Natural killer cell (primary cell): ENCODE data around the gene RASGRF1. TPM values are rescaled to one million over a fixed set of nuclear protein-coding genes. Genes with fewer than 3 reads are reported as not detected.
"Not testable (repeated sequence)": the region's sequence is repeated elsewhere in the genome, so short reads cannot be mapped to it uniquely, and the experiment has no call there.

Source experiments
- ATAC-seq, 3 donors: fragments of 150-1000 bp in 2 of 3; fragments of 200-7000 bp in 1 of 3; cut with Tn5 transposase; 1 replicate in 1 of 3; 2 replicates in 2 of 3; pipeline ENCODE4 v1.10.0; 2021; ENCODE audit warnings: mild to moderate bottlenecking in 2 of 3, moderate library complexity in 2 of 3
- DNase-seq, 2 donors: peaks; one replicate each; pipeline versions ENCODE4 v3.0.0 to v3.0.0-alpha.2; 2013 to 2021; ENCODE audit warnings: mixed read lengths in 1 of 2
- H3K27ac ChIP-seq: one replicate; pipeline ENCODE4 v1.5.1; 2013; ENCODE audit warnings: mild to moderate bottlenecking, low read length
- H3K27me3 ChIP-seq: one replicate; pipeline ENCODE4 v1.6.1; 2013; ENCODE audit warnings: low read length; ENCODE audit not compliant: control insufficient read depth, insufficient read depth
- H3K36me3 ChIP-seq: one replicate; pipeline ENCODE4 v1.6.1; 2013; ENCODE audit warnings: low read length; ENCODE audit not compliant: control insufficient read depth, insufficient read depth
- H3K4me1 ChIP-seq: one replicate; pipeline ENCODE4 v1.6.1; 2013; ENCODE audit warnings: low read length; ENCODE audit not compliant: control insufficient read depth, insufficient read depth
- H3K4me3 ChIP-seq: one replicate; pipeline ENCODE4 v1.5.1; 2013; ENCODE audit warnings: low read length
- H3K9me3 ChIP-seq: one replicate; pipeline ENCODE4 v1.6.1; 2013; ENCODE audit warnings: low read length; ENCODE audit not compliant: control insufficient read depth, insufficient read depth
- H3K27ac Mint-ChIP-seq, 2 donors: one replicate each; pipeline ENCODE4 v1.8.0; 2022; ENCODE audit warnings: mild to moderate bottlenecking in 2 of 2, mixed read lengths in 2 of 2, moderate library complexity in 1 of 2
- H3K27me3 Mint-ChIP-seq, 2 donors: one replicate each; pipeline ENCODE4 v1.8.0; 2022; ENCODE audit warnings: low read depth in 2 of 2, mixed read lengths in 2 of 2
- H3K36me3 Mint-ChIP-seq: one replicate; pipeline ENCODE4 v1.8.0; 2022; ENCODE audit warnings: mixed read lengths
- H3K4me1 Mint-ChIP-seq, 2 donors: one replicate each; pipeline ENCODE4 v1.8.0; 2022; ENCODE audit warnings: mixed read lengths in 2 of 2
- H3K4me3 Mint-ChIP-seq: one replicate; pipeline ENCODE4 v1.8.0; 2022; ENCODE audit warnings: mild to moderate bottlenecking, moderate library complexity, mixed read lengths
- H3K9me3 Mint-ChIP-seq, 2 donors: one replicate each; pipeline ENCODE4 v1.8.0; 2022; ENCODE audit warnings: mixed read lengths in 2 of 2
- WGBS: methylation state at CpG from one replicate; pipeline ENCODE4 v1.1.7; 2013; ENCODE audit warnings: missing lambda C conversion rate; ENCODE audit not compliant: insufficient coverage; 5-methylcytosine and 5-hydroxymethylcytosine counted together
- intact Hi-C: fragments of 100-400 bp; cut with micrococcal nuclease; formaldehyde crosslinking; loops from one replicate; pipeline ENCODE4 v1.14.2; 2022
- total RNA-seq, 4 donors: library from RNA; stranded (reverse); fragments of 120-200 nt in 1 of 4; gene quantifications; one replicate each; pipeline versions ENCODE4 v1.2.3 to v1.2.4, GENCODE V29; 2013 to 2022
- TF ChIP-seq, protein P1 (sequence below): fragments of 200-600 bp; IDR thresholded peaks from one replicate; pipeline ENCODE4 v1.8.0; 2022; ENCODE audit warnings: antibody characterized with exemption

RASGRF1 gene
- total RNA-seq, 3 donors from 2014 or later (not counting 1 experiment from before 2014, with no cell fraction given) = not detected

DNA sequence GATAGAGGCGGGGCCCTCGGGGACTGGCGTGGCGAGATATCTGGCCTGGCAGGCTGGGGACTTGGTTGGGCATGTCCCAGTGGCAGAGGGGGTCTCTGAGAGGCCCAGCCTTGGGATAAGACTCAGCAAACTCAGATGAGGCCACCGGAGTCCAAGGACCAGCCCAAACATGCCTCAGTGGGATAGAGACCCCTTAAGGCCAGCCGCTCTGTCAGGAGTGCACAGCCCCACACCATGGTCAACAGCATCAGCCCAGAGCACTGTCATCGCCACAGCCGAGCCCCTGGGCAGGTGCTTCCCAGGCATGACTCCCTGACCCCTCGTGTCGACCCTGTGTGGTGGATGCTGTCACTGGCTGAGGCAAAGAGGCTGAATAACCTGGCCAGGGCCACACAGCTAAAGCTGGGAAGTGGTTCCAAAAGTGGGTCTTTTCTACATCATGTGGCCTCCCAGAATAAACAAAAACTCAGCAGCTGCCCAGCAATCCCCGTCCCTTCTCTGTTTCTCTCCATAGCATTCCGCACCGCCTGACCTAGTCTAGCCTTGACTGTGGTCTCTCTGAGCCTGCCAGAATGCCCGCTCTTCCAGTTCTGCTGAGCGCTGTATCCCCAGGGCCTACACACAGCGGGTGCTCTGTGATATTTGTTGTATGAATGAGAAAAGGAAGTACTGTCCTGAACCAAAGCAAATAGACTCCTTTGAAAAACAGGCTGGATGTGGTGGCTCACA is 160.9 kb downstream of the RASGRF1 start:
- Histone ChIP-seq H3K4me3 (no peak overlapping the region), H3K36me3 (peaks cover 10% of the 10 kb centered on the region), H3K4me1 (no peaks in the 10 kb centered on the region), H3K27me3 (no peaks in the 10 kb centered on the region), H3K9me3 (no peaks in the 10 kb centered on the region), H3K27ac (no peak overlapping the region)
- Mint-ChIP-seq H3K27ac (no peak overlapping the region), H3K4me3 (no peak overlapping the region), H3K4me1 (no peaks in the 10 kb centered on the region), H3K36me3 (no peaks in the 10 kb centered on the region), H3K9me3 (no peaks in the 10 kb centered on the region), H3K27me3 (no peaks in the 10 kb centered on the region)
- WGBS = 95% methylated on average over 16 of the region's 16 CpGs
- ATAC-seq (no peak), DNase-seq (no peak)
- TF ChIP-seq, protein P1, sequence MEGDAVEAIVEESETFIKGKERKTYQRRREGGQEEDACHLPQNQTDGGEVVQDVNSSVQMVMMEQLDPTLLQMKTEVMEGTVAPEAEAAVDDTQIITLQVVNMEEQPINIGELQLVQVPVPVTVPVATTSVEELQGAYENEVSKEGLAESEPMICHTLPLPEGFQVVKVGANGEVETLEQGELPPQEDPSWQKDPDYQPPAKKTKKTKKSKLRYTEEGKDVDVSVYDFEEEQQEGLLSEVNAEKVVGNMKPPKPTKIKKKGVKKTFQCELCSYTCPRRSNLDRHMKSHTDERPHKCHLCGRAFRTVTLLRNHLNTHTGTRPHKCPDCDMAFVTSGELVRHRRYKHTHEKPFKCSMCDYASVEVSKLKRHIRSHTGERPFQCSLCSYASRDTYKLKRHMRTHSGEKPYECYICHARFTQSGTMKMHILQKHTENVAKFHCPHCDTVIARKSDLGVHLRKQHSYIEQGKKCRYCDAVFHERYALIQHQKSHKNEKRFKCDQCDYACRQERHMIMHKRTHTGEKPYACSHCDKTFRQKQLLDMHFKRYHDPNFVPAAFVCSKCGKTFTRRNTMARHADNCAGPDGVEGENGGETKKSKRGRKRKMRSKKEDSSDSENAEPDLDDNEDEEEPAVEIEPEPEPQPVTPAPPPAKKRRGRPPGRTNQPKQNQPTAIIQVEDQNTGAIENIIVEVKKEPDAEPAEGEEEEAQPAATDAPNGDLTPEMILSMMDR = no peak
- intact Hi-C loops = no loop called here

DNA sequence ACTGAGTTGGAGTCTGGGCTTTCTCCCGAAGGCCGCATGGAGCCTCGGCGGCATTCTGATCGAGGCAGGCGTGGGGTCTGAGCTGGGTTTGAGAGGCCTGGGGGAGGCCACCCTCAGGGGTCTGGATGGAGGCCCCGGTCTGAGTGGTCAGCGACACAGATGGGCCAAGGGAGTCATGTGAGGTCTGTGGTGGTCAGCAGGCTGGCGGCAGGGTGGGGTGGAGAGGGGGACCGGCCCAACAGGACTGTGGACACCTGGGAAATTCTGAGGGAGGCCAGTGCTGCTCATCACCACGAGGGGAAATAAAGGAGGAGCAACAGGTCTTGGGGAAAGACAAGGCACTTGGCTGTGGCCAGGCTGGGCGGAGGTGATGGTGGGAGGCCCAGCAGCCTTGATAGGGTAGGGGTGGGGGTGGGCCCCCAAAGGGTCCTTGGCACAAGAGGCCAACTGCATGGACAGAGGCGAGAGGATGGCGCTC is 161.9 kb downstream of the RASGRF1 start:
- H3K4me3 Mint-ChIP-seq = no peak overlapping the region
- Histone ChIP-seq H3K4me1 (no peaks in the 10 kb centered on the region), H3K36me3 (peaks cover 6% of the 10 kb centered on the region), H3K4me3 (no peak overlapping the region), H3K27ac (no peak overlapping the region), H3K27me3 (no peaks in the 10 kb centered on the region), H3K9me3 (no peaks in the 10 kb centered on the region)
- no peaks in the 10 kb centered on the region for H3K9me3 Mint-ChIP-seq
- no peak overlapping the region for H3K27ac Mint-ChIP-seq
- H3K4me1 Mint-ChIP-seq = no peaks in the 10 kb centered on the region
- WGBS = 97% methylated on average over 14 of the region's 14 CpGs
- TF ChIP-seq, protein P1 = no peak
- DNase-seq = no peak
- H3K27me3 Mint-ChIP-seq = no peaks in the 10 kb centered on the region
- no peak for ATAC-seq
- H3K36me3 Mint-ChIP-seq = no peaks in the 10 kb centered on the region
- intact Hi-C loops = no loop called here

GRCh38 chr15:78928176-78928575 is 162.4 kb downstream of the RASGRF1 start:
- H3K9me3 Mint-ChIP-seq, H3K9me3 ChIP-seq, H3K27me3 Mint-ChIP-seq, ATAC-seq, intact Hi-C loops, H3K4me3 Mint-ChIP-seq, H3K36me3 Mint-ChIP-seq, DNase-seq, H3K4me1 ChIP-seq, H3K4me1 Mint-ChIP-seq, H3K27me3 ChIP-seq, H3K27ac ChIP-seq, H3K4me3 ChIP-seq, H3K36me3 ChIP-seq: not testable (repeated sequence)
- H3K27ac Mint-ChIP-seq = peak overlapping the region in 1 of 2 donors; percentile 21
- 96% methylated on average over 14 of the region's 14 CpGs for WGBS

DNA sequence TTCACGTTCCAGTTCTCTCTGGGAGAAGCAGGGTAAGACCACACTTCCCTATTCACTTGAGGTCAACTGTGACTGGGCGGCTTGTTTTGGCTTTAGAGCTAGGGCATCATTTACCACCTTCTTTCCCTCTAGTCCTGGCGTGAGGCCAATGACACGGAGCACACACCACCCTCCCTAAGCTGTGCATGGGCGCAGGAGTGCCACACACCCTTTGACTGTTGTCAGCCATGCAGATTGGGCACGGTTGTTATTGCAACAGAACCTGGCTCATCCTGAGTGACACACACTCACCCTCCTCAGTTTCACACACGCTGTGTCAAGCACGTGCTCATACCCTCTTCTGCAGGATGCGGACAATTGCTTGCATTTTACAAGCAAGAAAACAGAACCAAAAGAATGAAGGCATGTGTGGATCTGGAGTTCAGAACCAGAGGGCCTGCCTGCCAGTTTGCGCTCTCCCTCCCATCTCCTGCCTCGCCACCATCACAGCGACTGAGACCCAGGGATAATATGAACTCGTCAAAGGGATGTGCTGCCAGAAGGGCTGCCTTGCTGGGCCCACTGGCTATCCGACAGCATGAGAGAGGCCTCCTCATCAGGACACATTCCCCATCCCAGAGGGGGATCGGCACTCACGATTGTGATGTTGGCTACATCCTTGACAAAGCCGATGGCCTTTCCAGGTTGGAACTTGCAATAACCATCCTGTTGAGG is 163.3 kb downstream of the RASGRF1 start:
- Histone ChIP-seq H3K27me3 (no peaks in the 10 kb centered on the region), H3K9me3 (no peaks in the 10 kb centered on the region), H3K36me3 (peaks cover 14% of the 10 kb centered on the region), H3K4me1 (no peaks in the 10 kb centered on the region), H3K4me3 (no peak overlapping the region), H3K27ac (no peak overlapping the region)
- Mint-ChIP-seq H3K27ac (no peak overlapping the region), H3K4me3 (no peak overlapping the region), H3K36me3 (no peaks in the 10 kb centered on the region), H3K27me3 (no peaks in the 10 kb centered on the region), H3K4me1 (no peaks in the 10 kb centered on the region), H3K9me3 (no peaks in the 10 kb centered on the region)
- peak in 1 of 3 donors; percentile 41 for ATAC-seq
- intact Hi-C loops = no loop called here
- TF ChIP-seq, protein P1 = no peak
- 93% methylated on average over 17 of the region's 17 CpGs for WGBS
- DNase-seq = no peak
